GM18519 (cell line): ENCODE data around the gene C1orf74.

Experiments
- ATAC-seq: cut with Tn5 transposase; IDR thresholded peaks from one replicate; pipeline ENCODE4 v1.9.1; 2021; ENCODE audit warnings: mild to moderate bottlenecking, moderate library complexity; ENCODE audit not compliant: unreplicated experiment, low FRiP score

The C1orf74 gene

DNA sequence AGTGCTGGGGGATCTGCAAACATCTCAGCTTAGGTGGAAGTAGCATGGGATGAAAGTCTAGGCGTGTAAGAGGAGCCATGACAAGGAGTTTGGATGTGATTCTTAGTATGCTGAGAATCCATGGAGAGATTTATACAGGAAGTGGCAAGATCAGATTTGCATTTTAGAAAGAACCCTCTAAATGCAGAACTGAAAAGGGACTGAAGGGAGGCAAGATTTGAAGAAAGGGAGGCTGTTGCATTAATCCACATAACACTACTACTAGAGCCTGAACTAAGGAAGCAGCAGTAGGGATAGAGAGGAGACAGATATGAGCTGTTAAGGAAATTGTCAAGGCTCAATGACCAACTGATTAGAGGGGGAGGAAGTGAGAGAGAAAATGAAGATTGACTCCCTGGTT, 9.8 kb downstream of the C1orf74 start:
- ATAC-seq, result peak; percentile 72

DNA sequence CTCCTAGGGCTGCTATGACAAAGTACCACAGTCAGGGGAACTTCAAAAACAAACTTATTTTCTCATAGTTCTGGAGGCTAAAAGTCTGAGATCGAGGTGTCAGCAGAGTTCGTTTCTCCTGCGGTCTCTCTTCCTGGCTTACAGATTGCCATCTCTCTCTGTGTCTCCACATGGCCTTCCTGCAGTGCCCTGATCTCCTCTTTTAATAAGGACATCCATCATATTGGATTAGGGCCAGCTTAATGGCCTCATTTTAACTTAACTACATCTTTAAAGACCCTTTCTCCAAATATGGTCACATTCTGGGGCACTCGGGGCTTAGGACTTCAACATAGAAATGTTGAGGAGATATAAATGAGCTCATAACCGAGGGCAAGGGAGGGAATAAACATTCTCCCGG, 12.2 kb downstream of the C1orf74 start:
- ATAC-seq, result no peak

DNA sequence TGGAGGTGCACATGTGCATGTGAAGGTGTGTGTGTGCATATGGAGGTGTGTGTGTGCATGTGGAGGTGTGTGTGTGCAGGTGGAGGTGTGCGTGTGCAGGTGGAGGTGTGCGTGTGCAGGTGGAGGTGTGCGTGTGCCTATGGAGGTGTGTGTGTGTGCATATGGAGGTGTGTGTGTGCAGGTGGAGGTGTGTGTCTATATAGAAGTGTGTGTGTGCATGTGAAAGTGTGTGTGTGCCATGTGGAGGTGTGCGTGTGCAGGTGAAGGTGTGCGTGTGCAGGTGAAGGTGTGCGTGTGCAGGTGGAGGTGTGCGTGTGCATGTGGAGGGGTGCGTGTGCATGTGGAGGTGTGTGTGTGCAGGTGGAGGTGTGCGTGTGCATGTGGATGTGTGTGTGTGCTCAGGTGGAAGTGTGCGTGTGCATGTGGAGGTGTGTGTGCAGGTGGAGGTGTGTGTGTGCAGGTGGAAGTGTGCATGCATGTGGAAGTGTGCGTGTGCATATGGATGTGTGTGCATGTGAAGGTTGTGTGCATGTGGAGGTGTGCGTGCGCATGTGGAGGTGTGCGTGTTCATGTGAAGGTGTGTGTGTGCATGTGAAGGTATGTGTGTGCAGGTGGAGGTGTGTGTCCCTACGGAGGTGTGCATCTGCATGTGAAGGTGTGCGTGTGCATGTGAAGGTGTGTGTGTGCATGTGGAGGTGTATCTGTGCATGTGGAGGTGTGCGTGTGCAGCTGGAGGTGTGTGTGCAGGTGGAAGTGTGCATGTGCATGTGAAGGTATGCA, 13.5 kb downstream of the C1orf74 start:
- ATAC-seq, result no peak

DNA sequence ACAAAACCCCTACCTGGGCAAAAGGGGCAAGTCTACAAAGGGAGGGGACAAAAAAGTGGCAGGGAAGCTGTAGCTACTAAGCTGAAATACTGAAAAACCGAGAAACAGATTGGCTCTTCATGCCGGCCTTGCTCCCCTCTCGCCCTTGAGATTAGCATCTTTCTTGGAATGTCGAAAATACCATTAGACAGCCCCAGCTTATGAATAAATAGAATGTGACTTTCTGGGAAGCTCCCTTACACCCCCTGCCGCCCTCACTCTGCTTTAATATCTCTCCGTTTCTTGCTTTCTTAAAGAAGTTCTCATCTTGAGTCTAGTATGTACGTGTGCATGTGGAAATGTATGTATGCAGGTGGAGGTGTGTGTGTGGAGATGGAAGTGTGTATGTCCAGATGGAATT, 14.4 kb downstream of the C1orf74 start:
- ATAC-seq, result no peak

DNA sequence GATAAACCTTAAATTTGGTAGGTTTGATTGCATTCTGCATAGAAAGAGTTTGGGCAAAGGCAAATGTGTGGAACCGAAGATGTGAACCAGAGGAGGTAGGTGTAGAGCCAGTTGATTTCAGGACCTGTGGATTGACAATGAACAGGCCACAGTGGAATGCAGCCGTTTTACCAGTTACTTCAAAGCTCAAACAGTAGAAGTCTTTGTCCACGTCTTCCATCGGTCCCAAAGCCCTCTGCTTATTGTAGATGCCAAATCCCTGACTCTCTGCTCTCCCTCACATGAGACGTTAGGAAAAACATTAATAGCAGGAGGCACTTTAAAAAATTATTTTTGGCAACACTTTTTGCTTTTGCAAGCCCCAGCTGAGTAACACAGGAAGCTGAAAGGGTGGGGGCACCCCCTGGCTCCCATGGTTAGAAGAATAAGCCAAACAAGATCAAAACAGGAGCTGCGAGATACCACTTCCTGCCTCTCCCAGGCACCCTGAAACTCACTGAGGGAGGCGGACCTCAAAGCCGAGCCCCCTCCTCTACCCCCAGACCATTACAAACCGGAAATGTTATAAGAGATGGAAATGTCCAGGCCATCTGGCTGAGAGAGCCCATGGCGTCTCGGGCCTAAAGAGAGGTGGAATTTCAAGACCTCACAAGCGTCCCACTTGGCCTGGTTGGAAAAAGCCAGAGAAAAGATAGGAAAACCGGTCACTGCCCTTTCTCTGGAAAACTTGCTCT, 15.0 kb downstream of the C1orf74 start:
- ATAC-seq, result peak; percentile 60

DNA sequence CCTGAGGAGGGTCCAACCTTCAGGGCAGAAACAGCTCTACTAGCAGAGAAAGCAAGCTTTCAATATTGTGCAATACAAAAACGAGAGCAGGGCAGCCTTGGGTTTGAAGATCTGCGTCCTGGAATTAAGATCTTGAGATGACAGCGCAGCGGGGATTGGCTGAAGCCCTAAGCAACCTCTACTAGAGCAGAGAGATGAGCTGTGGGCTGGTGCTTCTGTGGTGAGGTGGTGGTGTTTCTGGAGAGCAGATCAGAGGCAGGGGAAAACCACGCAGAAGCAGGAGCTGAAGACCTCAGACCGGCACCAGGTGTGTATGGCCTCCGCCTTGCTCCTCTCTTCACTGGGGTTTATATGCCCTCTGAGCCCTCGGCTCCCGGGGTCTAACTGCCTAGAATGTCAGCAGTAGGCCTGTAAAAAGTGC, 16.0 kb downstream of the C1orf74 start:
- ATAC-seq, result peak; percentile 86

DNA sequence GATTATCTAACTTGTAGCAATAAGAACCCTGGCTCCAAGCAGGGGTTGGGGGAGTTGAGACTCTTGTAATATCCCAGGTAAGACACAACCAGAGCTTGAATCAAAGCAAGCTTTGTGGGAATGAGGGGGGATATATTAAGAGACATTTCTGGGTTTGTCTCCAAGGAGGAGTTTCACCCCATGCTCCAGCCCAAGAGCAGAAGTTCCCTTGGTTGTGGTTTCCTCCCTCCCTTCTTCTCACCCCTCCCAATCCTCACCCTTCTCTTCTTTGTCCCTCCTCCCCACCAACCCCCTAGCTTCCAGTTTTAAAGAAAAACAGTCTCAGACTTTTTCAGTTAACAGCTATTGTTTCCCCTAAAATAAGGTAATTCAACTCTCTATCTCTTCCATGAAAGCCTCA, 16.7 kb downstream of the C1orf74 start:
- ATAC-seq, result no peak

DNA sequence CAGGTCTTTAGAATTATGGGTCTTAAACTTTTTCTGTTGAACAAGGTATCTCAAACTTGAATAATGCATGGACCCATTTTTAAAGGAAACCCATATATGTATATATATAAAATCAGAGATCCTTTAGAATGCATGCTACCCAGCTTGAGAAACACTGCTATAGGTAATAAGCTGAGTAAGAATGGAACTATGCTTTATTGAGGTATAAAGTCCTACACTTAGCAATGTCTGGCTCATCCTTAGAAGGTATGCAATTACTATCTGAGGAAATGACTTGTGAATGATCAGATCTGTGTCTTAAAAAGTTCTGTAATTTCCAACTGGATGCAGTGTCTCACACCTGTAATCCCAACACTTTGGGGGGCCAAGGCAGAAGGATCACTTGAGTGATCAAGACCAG, 17.3 kb downstream of the C1orf74 start:
- no peak for ATAC-seq

DNA sequence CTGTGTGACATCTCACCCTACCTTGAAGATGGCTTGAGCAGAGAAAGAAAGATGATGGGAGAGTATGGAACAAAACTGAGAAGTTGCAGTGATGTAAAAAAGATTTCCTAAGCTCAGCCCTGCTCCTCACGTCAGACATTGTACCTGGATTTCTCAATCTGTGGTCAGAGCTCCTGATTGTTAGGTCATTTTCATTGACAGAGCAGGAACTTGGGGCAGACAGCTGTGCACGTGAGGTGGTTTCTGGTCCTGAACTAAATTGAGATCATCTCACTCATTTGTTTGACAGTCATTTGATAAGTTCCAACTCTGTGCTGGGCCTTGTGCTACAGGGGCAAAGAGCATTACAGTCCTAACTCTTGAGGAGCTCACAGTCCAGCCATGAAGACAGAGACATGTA, 18.3 kb downstream of the C1orf74 start:
- ATAC-seq, result no peak

DNA sequence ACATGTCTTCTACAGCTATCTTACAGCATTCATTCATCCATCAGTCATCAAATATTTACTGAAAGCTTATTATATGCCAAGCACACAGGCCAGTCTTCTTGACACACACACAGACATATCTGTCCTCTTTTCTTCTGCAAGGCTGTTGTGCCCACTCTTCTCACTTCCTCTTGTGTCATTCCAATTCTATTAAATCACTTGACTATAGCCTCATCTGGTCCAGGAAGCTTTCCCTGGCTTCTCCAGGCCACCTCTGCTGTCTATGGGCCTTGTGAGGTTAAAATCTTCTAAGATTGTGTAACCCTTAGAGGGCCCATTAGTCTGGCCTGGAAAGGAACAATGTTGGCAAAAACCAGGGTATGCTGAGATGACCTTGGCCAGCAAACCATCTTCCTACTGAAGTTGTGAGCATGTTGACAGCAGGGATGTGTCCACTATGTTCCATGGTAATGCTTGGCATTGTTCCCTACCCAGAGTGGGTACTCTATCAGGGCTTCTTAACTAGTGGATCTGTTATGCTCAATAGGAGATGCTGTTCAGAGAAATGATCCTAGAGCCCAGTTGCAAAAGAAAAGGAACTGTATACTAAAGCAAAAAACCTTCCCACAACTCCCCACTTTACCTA, 23.2 kb downstream of the C1orf74 start:
- no peak for ATAC-seq

DNA sequence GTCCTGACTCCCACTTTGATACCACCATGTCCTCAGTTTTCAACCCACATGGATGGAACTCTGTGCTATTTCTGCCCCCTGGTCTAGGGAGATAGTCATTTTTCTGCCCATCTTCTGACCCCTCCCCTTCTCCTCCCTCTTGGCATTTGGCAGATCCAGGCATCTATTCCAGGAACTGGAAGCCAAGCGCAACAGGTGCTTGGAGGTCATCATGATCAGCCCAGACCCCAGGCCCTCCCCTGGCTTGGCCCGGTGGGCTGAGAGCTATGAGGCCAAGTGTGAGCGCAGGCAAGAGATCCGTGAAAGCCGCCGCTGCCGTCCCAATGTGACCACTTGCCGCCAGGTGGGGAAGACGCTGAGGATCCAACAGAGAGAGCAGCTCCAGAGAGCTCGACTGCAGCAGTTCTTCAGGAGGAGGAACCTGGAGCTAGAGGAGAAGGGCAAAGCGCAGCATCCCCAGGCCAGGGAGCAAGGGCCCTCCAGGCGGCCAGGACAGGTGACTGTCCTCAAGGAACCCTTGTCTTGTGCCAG, 24.5 kb downstream of the C1orf74 start:
- no peak for ATAC-seq

DNA sequence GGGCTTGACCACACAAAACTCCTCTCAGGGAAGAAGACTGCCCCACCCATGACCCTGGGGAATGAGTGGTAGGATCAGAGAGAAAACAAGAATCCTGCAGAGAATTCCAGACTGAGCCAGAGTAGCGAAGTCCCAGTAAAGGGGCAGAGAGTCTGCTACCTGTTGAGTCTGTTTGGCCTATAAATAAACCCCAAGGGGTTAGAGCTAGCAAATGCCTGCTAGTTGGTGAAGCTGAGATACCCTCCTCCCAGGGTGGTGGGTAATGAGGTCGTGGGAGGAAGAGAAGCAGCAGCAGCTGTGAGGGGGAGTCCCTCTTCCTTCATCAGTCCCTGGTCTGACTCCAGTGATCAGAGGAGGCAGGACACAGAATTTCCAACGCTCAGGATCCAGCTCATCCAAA, 26.0 kb downstream of the C1orf74 start:
- no peak for ATAC-seq

DNA sequence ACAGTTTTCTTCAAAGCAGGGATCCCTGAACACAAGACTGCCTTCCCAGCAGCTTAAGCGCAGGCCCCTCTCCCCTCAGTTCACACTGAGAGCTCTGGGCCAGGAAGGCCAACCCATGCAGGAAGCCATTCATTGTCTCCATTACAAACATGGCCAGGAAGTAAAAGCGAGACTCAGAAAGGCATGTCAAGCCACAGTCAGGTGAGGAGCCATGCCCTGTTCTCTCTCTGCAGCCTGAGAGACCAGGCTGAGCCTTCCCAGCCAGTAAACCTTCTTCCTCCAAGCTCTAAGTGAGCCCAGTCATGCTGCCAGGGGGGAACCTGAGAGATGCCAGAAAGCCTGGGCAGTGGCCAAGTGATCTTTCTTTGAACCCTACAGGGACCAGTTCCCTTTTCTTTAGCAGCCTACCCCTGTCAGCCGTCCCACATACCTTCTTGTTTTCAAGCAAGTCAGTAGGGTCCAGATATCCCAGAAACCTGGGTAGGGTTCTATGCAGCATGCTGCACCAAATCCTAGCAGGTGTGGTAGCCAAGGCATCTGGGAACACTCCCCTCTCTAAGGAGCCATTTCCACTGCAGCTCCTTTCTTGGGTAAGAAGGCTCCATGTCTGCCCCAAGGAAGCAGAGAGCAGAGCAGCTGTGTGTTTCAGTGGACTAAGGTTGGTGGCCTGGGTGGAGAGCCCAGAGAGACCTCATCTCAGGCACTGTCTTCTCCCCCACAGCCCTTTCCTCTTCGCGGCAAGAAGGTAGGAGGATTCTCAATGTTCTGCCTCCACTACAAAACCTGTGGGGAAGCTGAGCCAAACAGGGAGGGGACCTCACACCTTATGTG, 27.5 kb downstream of the C1orf74 start:
- no peak for ATAC-seq

DNA sequence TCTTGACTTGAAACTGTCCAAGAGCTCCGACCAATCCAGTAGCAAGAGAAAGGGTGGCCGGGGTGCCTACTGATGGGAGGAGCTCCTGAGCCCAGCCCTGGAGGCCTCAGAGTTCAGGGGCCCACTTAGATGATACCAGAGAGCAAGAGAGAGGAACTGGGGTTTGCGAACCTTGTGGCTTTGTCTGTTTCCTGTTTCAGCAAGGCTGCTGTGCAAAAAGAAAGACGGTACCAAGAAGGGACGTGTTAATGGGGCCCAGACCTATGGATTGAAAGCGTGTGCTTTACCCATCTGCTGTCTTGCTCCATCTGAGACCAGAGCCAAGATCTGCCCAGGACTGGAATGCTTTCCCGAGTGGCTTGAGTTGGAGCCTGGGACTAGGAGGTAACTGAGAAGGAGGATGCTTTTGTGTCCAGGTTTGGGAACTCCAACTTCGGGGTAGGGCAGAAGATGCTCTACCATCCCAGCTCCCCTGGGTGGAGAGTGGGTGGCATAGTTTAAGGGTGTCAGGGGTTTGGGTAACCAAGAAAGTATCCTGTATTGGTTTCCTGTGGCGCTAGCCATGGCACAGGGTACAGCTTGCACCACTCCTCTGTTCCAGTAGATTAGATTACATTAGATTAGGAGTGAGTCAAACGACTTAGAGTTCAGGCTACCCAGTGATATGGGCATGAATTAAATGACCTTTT, 28.3 kb downstream of the C1orf74 start, which contains the start of gene TRAF3IP3:
TRAF3IP3 (plus strand) TSS at position 128 of the 689 bp plus-strand sequence. CDS start 3,987 bp downstream, outside the sequence.
- ATAC-seq, result peak; percentile 76

DNA sequence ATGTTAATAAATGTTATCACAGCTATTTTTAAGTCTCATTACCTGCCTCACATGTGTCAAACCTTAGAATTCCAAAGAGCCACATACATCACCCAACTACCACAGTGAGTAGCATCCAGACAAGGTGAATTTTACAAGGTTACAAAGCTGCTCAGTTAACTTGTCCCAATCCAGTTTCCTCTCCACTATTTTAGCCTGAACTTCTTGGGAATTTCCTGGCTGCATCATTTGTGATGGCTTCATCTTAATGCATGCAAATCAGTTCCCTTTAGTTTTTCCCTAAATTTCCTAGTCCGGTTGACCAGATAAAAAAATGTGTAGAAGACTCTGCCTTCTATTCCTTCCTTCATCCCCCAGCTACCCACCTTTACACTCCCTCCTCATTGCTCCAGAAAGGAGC, 29.1 kb downstream of the C1orf74 start:
- no peak for ATAC-seq

DNA sequence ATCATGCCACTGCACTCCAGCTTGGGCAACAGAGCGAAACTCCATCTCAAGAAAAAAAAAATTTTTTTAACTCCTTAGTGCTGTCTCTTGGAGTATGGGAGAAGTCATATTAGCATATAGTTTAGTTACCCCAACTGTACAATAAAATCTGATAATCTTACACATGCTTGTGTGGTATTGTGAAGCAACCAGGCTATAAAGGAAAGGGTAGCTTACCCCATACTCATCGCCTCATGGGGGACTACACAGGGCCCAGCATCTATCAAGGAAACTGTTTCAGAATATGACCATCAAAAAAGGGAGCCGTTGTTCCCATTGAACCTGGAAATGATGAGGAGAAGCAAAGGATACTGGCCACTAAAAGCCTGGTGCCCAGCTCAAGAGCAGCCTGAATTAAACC, 31.5 kb downstream of the C1orf74 start:
- ATAC-seq, result no peak

DNA sequence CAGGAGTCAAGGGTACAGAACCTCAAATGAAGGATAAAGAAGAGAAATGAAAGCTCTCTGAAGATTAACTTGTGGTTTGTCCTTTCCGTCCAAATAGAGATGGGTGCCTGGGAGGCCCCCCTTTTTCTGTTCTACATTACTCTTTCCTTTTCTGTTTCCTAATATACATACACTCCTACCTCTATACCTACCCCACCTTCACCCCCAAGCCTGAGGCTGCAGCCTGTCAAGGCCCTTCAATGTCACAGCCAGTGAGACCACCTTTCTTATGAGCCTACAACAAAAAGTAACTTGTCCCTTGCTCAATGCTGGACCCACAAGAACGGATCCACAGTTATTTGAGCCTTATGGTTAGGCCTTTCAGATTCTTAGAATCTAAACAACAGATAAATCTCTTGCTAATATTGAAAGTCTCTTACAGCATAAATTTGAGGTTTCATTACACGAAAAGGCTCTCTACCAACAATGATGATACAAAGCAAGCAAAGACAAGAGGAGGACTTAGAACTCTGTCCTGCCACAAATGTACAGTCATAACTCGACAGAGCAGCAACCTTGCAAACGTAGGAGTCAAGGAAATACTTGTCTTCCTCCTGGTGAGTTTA, 32.6 kb downstream of the C1orf74 start:
- ATAC-seq, result peak; percentile 51

DNA sequence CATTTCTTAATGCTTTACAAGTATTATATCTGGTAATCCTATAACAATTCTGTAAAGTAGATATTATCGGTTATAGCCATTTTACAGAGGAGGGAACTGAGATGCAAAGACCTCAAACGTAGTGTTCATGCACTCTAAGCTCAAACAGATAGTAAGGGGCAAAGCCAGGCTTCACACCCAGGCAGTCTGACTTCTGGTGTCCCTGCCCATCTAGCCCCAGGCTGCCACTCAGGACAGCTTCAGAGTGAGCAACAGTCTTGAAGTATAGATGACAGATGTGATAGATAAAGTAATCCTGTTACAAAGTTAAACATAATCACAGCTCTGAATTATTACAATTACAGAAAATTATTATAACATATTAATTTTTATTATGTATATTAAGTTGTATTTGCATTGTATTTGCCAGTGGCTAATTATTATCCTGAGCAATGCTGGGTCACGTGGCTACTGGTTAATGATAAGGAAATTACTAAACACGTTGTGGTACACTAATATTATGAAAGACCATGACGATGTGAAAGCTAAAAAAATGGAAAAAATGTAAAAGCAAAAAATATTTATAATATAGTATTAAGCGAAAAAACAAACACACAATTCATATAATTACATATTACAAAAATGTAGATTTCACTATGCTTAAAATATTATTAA, 34.6 kb downstream of the C1orf74 start:
- ATAC-seq, result no peak

DNA sequence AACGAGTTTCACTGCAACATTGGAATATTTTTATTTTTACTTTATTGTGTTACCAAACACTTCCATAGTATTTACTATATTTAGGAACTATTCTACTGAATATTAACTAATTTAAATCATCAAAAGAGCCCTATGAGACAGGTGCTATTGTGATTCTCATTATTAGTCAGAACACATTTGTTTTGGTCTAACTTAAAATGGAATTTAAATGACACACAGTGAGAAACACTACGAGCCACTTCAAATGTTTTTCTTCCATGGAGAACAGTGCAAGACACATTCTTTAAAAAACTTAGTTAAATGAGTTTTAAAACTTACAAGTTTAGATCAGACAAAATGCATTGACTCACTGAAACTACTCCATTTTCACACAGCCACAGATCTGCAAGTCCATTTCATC, 35.2 kb downstream of the C1orf74 start:
- no peak for ATAC-seq
